GM12878 (cell line): Measurements from ENCODE around the gene DPP6. TPM values are rescaled to one million over a fixed set of nuclear protein-coding genes. Genes with fewer than 3 reads are reported as not detected.

ENCODE experiments used
- ATAC-seq: fragments of 200-7000 bp; cut with Tn5 transposase; 3 replicates; pipeline ENCODE4 v1.9.1; 2020; ENCODE audit warnings: mild to moderate bottlenecking, moderate library complexity
- BruUV-seq: library from RNA; stranded (reverse); fragments of 400-500 nt; replicated peaks from 2 replicates; lab custom pipeline; 2021; lab: Mats Ljungman, UMichigan
- CTCF ChIA-PET: fragments of 300-600 bp; sonication (Branson Sonifier 250); formaldehyde crosslinking; extraction: SDS; loops from one replicate; lab custom pipeline; 2021; ENCODE audit warnings: inconsistent platforms; lab: Yijun Ruan, JAX
- POLR2A ChIA-PET: fragments of 350-600 bp; formaldehyde crosslinking; extraction: SDS; loops from one replicate; lab custom pipeline; 2021; ENCODE audit warnings: inconsistent platforms; lab: Charles Lee
- RAD21 ChIA-PET: fragments of 300-600 bp; sonication (Branson Sonifier 250); formaldehyde crosslinking; loops from one replicate; lab custom pipeline; 2023; ENCODE audit warnings: antibody characterized with exemption; ENCODE audit not compliant: unreplicated experiment; lab: Charles Lee
- SMC1A ChIA-PET: fragments of 300-600 bp; sonication (Branson Sonifier 250); formaldehyde crosslinking; loops from one replicate; lab custom pipeline; 2023; ENCODE audit not compliant: unreplicated experiment, uncharacterized antibody; lab: Charles Lee
- DNase-seq: peaks from one replicate; pipeline ENCODE4 v3.0.0-alpha.2; 2011; ENCODE audit warnings: low read depth, low spot score
- FAIRE-seq: peaks from 3 replicates; lab custom pipeline; 2011; peaks lifted over from hg19 to GRCh38; lab: Jason Lieb, UNC
- H2AFZ ChIP-seq: 2 replicates; pipeline ENCODE4 v1.6.0; 2011; ENCODE audit warnings: low read depth, low read length, control low read depth; ENCODE audit not compliant: control insufficient read depth
- H3K27ac ChIP-seq: 2 replicates; pipeline ENCODE4 v1.5.1; 2011; ENCODE audit warnings: control low read depth; ENCODE audit not compliant: control insufficient read depth, insufficient read depth
- H3K27me3 ChIP-seq, 2 experiments: replicated peaks in 1 of 2; 2 replicates each; pipeline versions ENCODE4 v1.6.0 to v1.6.1; 2011; ENCODE audit warnings: low read length in 1 of 2; ENCODE audit not compliant: control insufficient read depth in 2 of 2, insufficient read depth in 2 of 2
- H3K36me3 ChIP-seq, 2 experiments: 2 replicates each; pipeline ENCODE4 v1.5.1; 2011; ENCODE audit warnings: low read length in 1 of 2; ENCODE audit not compliant: control insufficient read depth in 2 of 2, insufficient read depth in 2 of 2
- H3K4me1 ChIP-seq: 2 replicates; pipeline ENCODE4 v1.6.1; 2011; ENCODE audit warnings: mild to moderate bottlenecking, low read length, moderate library complexity, mixed read lengths; ENCODE audit not compliant: control insufficient read depth, insufficient read depth
- H3K4me2 ChIP-seq: 2 replicates; pipeline ENCODE4 v1.6.0; 2011; ENCODE audit warnings: control low read depth; ENCODE audit not compliant: control insufficient read depth, insufficient read depth
- H3K4me3 ChIP-seq: fragments of 200-600 bp; sonication (generic); 2 replicates; pipeline ENCODE4 v1.5.1; 2016
- H3K79me2 ChIP-seq: 2 replicates; pipeline ENCODE4 v1.6.0; 2011; ENCODE audit warnings: low read length; ENCODE audit not compliant: control insufficient read depth, insufficient read depth
- H3K9ac ChIP-seq: 2 replicates; pipeline ENCODE4 v1.8.0; 2011; ENCODE audit warnings: low read length, control low read depth, mixed read lengths; ENCODE audit not compliant: control insufficient read depth, insufficient read depth
- H3K9me3 ChIP-seq: replicated peaks from 3 replicates; pipeline ENCODE4 v1.5.1; 2011; ENCODE audit warnings: mild to moderate bottlenecking, low read length; ENCODE audit not compliant: control insufficient read depth, insufficient read depth
- H4K20me1 ChIP-seq: 2 replicates; pipeline ENCODE4 v1.6.0; 2011; ENCODE audit not compliant: control insufficient read depth, insufficient read depth
- CBX5 ChIP-seq: sonication (generic); IDR thresholded peaks from 2 replicates; pipeline ENCODE4 v1.6.1; 2016; ENCODE audit warnings: low read depth, moderate library complexity, mild to moderate bottlenecking, inconsistent platforms
- MXI1 ChIP-seq: fragments of 150-350 bp; IDR thresholded peaks from 2 replicates; pipeline ENCODE4 v1.6.1; 2011; ENCODE audit warnings: low read depth, mild to moderate bottlenecking, inconsistent platforms, low read length, improper control_type of control experiment
- RBBP5 ChIP-seq: fragments of 200-600 bp; sonication (generic); conservative IDR thresholded peaks from 2 replicates; pipeline ENCODE4 v1.6.1; 2016
- WGBS: methylation state at CpG from one replicate; pipeline ENCODE4 v1.1.6; 2016; ENCODE audit warnings: low lambda C conversion rate; ENCODE audit not compliant: insufficient replicate concordance, insufficient coverage; ENCODE audit errors: missing lambda C conversion rate; 5-methylcytosine and 5-hydroxymethylcytosine counted together
- in situ Hi-C: fragments of 300-500 bp; cut with MboI; formaldehyde crosslinking; loops from 9 replicates; pipeline ENCODE4 v1.14.3; 2018; ENCODE audit warnings: mixed read lengths
- intact Hi-C: fragments of 100-400 bp; cut with micrococcal nuclease; formaldehyde crosslinking; loops from one replicate; pipeline ENCODE4 v1.14.2; 2022; ENCODE audit not compliant: unreplicated experiment
- polyA plus RNA-seq, 11 experiments: library from polyadenylated mRNA; depleted of rRNA in 4 of 11; unstranded in 6 of 11; stranded (reverse) in 5 of 11; fragments of >200 nt; fragmentation: Nextera tagmentation in 4 of 11; fragmentation: Illumina TruSeq in 1 of 11; extraction: Ambion mirVana in 4 of 11; extraction: Trizol in 1 of 11; gene quantifications; 1 replicate in 1 of 11; 2 replicates in 10 of 11; pipeline versions ENCODE4 v1.2.1 to v1.2.3, GENCODE V29; 2011 to 2016; ENCODE audit warnings: inconsistent platforms in 2 of 11, missing spikeins in 2 of 11, low read depth in 1 of 11
- total RNA-seq, 4 experiments: library from RNA; depleted of rRNA in 3 of 4; stranded (reverse); fragments of >200 nt in 3 of 4; fragmentation: Illumina TruSeq in 1 of 4; extraction: Trizol in 1 of 4; gene quantifications; 2 replicates each; pipeline versions ENCODE4 v1.2.1 to v1.2.3, GENCODE V29; 2013 to 2021
- TF ChIP-seq, protein P1 (sequence below): fragments of 450-650 bp; IDR thresholded peaks from 2 replicates; pipeline ENCODE4 v1.6.1; 2017; ENCODE audit warnings: mild to moderate bottlenecking, low read depth, inconsistent platforms; ENCODE audit not compliant: poor library complexity, severe bottlenecking
- TF ChIP-seq, protein P2 (sequence below): IDR thresholded peaks from 2 replicates; pipeline ENCODE4 v1.6.1; 2012; ENCODE audit warnings: low read depth, low read length, improper control_type of control experiment

Gene DPP6
- total and polyA plus RNA-seq, 10 of the 15 experiments (the other 5 are each of a cell fraction or from before 2014, with no cell fraction given), result not detected

DNA sequence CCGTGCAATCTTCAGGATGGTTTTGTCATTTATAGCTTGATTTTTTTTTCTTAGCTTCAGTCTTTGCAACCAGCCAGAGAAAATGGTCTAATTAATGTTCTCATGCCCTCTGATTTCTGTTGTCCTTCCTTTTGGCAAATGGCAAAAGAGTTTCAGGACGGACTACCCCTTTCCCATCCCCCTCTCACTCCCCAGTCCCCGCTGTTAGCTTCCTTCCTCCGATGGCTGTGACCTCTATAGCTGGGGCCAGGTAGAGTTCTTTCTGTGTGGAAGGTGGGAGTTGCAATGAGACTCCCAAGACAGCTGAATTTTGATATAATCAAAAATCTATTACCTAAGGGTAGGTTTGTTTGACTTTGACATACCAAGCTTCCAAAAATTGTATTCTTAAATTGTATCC is 588.7 kb downstream of the DPP6 start:
- H3K9ac ChIP-seq, result no peak overlapping the region
- in situ Hi-C loops, result no loop called here
- no TSS peak for BruUV-seq

More for the DNA sequence above, 588.7 kb downstream of the DPP6 start:
- no peaks in the 10 kb centered on the region for H3K9me3 ChIP-seq
- no peak for TF ChIP-seq RBBP5
- TF ChIP-seq, protein P1, sequence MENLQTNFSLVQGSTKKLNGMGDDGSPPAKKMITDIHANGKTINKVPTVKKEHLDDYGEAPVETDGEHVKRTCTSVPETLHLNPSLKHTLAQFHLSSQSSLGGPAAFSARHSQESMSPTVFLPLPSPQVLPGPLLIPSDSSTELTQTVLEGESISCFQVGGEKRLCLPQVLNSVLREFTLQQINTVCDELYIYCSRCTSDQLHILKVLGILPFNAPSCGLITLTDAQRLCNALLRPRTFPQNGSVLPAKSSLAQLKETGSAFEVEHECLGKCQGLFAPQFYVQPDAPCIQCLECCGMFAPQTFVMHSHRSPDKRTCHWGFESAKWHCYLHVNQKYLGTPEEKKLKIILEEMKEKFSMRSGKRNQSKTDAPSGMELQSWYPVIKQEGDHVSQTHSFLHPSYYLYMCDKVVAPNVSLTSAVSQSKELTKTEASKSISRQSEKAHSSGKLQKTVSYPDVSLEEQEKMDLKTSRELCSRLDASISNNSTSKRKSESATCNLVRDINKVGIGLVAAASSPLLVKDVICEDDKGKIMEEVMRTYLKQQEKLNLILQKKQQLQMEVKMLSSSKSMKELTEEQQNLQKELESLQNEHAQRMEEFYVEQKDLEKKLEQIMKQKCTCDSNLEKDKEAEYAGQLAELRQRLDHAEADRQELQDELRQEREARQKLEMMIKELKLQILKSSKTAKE, result no peak
- no peak for TF ChIP-seq CBX5
- TF ChIP-seq MXI1, result no peak
- TF ChIP-seq, protein P2, sequence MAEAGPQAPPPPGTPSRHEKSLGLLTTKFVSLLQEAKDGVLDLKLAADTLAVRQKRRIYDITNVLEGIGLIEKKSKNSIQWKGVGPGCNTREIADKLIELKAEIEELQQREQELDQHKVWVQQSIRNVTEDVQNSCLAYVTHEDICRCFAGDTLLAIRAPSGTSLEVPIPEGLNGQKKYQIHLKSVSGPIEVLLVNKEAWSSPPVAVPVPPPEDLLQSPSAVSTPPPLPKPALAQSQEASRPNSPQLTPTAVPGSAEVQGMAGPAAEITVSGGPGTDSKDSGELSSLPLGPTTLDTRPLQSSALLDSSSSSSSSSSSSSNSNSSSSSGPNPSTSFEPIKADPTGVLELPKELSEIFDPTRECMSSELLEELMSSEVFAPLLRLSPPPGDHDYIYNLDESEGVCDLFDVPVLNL, result no peak
- POLR2A ChIA-PET, result no interaction called here
- no peak overlapping the region for H3K4me2 ChIP-seq
- no peaks in the 10 kb centered on the region for H3K36me3 ChIP-seq
- no peaks in the 10 kb centered on the region for H3K79me2 ChIP-seq
- H3K27ac ChIP-seq, result no peak overlapping the region
- H3K4me3 ChIP-seq, result no peak overlapping the region
- no peaks in the 10 kb centered on the region for H4K20me1 ChIP-seq
- H2AFZ ChIP-seq, result no peak overlapping the region
- RAD21 ChIA-PET, result no interaction called here
- FAIRE-seq (no peak), ATAC-seq (no peak), DNase-seq (no peak)
- CTCF ChIA-PET, result no interaction called here
- H3K4me1 ChIP-seq, result no peaks in the 10 kb centered on the region
- intact Hi-C loops, result no loop called here
- no peaks in the 10 kb centered on the region for H3K27me3 ChIP-seq
- SMC1A ChIA-PET, result no interaction called here
- WGBS, result 0% methylated on average over 3 of the region's 4 CpGs
